H1 (cell line): ENCODE results near the gene STX8.

Experiments used
- CBX8 ChIP-seq: fragments of 300-800, 300-1000 bp; sonication (generic); IDR thresholded peaks from 2 replicates; pipeline ENCODE4 v1.7.1; 2016; ENCODE audit warnings: low read depth, low read length, borderline replicate concordance
- CTCF ChIP-seq, 3 experiments: IDR thresholded peaks; 1 replicate in 2 of 3; 2 replicates in 1 of 3; pipeline versions ENCODE4 v1.5.1 to v1.6.1; 2011; ENCODE audit warnings: low read length in 3 of 3, mild to moderate bottlenecking in 3 of 3, inconsistent platforms in 2 of 3, low read depth in 1 of 3, moderate library complexity in 1 of 3; ENCODE audit not compliant: insufficient read depth in 1 of 3; ENCODE audit errors: control extremely low read depth in 1 of 3
- EZH2 ChIP-seq: fragments of 200-600 bp; sonication (generic); IDR thresholded peaks from 2 replicates; pipeline ENCODE4 v1.7.1; 2012; ENCODE audit warnings: low read depth, mild to moderate bottlenecking, moderate library complexity, low read length, inconsistent platforms; ENCODE audit not compliant: severe bottlenecking
- GABPA ChIP-seq: IDR thresholded peaks from 2 replicates; pipeline ENCODE4 v1.6.1; 2011; ENCODE audit warnings: mild to moderate bottlenecking, low read length, moderate library complexity, borderline replicate concordance; ENCODE audit not compliant: insufficient read depth
- JUN ChIP-seq: IDR thresholded peaks from 2 replicates; pipeline ENCODE4 v1.6.1; 2011; ENCODE audit warnings: low read depth, mild to moderate bottlenecking, improper control_type of control experiment, low read length
- NRF1 ChIP-seq: IDR thresholded peaks from 2 replicates; pipeline ENCODE4 v1.6.1; 2011; ENCODE audit warnings: mild to moderate bottlenecking, low read depth, low read length, improper control_type of control experiment
- POLR2A ChIP-seq, 2 experiments: IDR thresholded peaks; 1 replicate in 1 of 2; 2 replicates in 1 of 2; pipeline ENCODE4 v1.6.1; 2011; ENCODE audit warnings: low read depth in 2 of 2, low read length in 2 of 2, mild to moderate bottlenecking in 2 of 2; ENCODE audit errors: control extremely low read depth in 1 of 2
- POU5F1 ChIP-seq: IDR thresholded peaks from 2 replicates; pipeline ENCODE4 v1.6.1; 2011; ENCODE audit warnings: low read depth, mild to moderate bottlenecking, low read length, moderate library complexity
- RAD21 ChIP-seq, 2 experiments: IDR thresholded peaks in 1 of 2; conservative IDR thresholded peaks in 1 of 2; 2 replicates each; pipeline ENCODE4 v1.6.1; 2011; ENCODE audit warnings: low read depth in 2 of 2, low read length in 2 of 2, improper control_type of control experiment in 1 of 2, inconsistent platforms in 1 of 2, mild to moderate bottlenecking in 1 of 2, moderate library complexity in 1 of 2
- SIX5 ChIP-seq: IDR thresholded peaks from 2 replicates; pipeline ENCODE4 v1.6.1; 2011; ENCODE audit warnings: mild to moderate bottlenecking, low read depth, low read length
- TAF1 ChIP-seq: IDR thresholded peaks from 2 replicates; pipeline ENCODE4 v1.6.1; 2011; ENCODE audit warnings: mild to moderate bottlenecking, low read depth, low read length
- TAF7 ChIP-seq: optimal IDR thresholded peaks from 2 replicates; pipeline ENCODE3; 2011; ENCODE audit warnings: low read depth, mild to moderate bottlenecking, inconsistent platforms, low read length, moderate library complexity, borderline replicate concordance
- TEAD4 ChIP-seq: IDR thresholded peaks from 2 replicates; pipeline ENCODE4 v1.6.1; 2012; ENCODE audit warnings: low read depth, low read length, inconsistent platforms, mixed read lengths
- TF ChIP-seq, protein P1 (sequence below): IDR thresholded peaks from 2 replicates; pipeline ENCODE4 v1.6.1; 2011; ENCODE audit warnings: low read depth, mild to moderate bottlenecking, low read length; ENCODE audit not compliant: insufficient read depth

DNA sequence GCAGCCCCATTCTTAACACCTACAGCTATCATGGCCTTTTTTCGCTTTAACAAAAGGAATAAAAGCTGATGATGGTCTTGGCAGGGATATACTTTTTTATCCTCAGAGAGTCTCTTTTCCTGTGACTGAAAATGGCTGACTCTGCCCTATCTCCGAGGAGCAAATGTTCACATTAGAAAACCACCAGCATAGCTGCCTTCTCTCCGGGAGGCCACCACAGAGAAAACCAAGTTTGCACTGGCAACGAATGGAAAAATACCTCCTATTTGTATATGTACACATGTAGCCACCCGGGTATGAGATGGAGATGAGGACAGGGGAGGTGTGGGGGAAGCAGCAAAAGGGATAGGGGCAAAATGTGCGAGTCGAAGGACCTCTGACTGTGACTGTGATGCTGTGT, 88.2 kb downstream of the STX8 start:
- no peak for TF ChIP-seq EZH2
- TF ChIP-seq RAD21 (IDR thresholded peaks at IDR 0.05 in 1 of 2, conservative IDR thresholded peaks at IDR 0.05 in 1 of 2; ENCODE audit: low read depth in 2 of 2, low read length in 2 of 2) = no peak
- no peak for TF ChIP-seq CTCF (IDR thresholded peaks at IDR 0.05; ENCODE audit: control extremely low read depth in 1 of 3, insufficient read depth in 1 of 3, low read depth in 1 of 3, low read length in 3 of 3)
- TF ChIP-seq NRF1 = no peak
- TF ChIP-seq TAF1 = no peak
- TF ChIP-seq TAF7 = no peak
- TF ChIP-seq, protein P1, sequence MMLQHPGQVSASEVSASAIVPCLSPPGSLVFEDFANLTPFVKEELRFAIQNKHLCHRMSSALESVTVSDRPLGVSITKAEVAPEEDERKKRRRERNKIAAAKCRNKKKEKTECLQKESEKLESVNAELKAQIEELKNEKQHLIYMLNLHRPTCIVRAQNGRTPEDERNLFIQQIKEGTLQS = no peak
- TF ChIP-seq POU5F1 = no peak
- TF ChIP-seq POLR2A (IDR thresholded peaks at IDR 0.05; ENCODE audit: control extremely low read depth in 1 of 2, low read depth in 2 of 2, low read length in 2 of 2) = no peak
- TF ChIP-seq TEAD4 = no peak
- no peak for TF ChIP-seq CBX8
- TF ChIP-seq JUN = no peak
- no peak for TF ChIP-seq SIX5
- no peak for TF ChIP-seq GABPA
